HL-60 (cell line): Measurements from ENCODE around the gene COLEC12.

Experiments used
- DNase-seq, 2 experiments: peaks; one replicate each; pipeline ENCODE4 v3.0.0-alpha.2; 2010 to 2020; ENCODE audit warnings: low read depth in 1 of 2, low spot score in 1 of 2
- H3K27ac ChIP-seq: fragments of 250-450 bp; sonication (Bioruptor Pico); replicated peaks from 2 replicates; pipeline ENCODE4 v1.5.1; 2020; ENCODE audit warnings: mild to moderate bottlenecking, moderate library complexity
- H3K27me3 ChIP-seq: fragments of 250-450 bp; sonication (Bioruptor Pico); 2 replicates; pipeline ENCODE4 v1.5.1; 2021; ENCODE audit warnings: mild to moderate bottlenecking, moderate library complexity; ENCODE audit not compliant: insufficient read depth, poor library complexity, severe bottlenecking
- H3K4me3 ChIP-seq: replicated peaks from 2 replicates; pipeline ENCODE4 v1.5.1; 2011; ENCODE audit warnings: mild to moderate bottlenecking, control low read depth, low read length; ENCODE audit not compliant: insufficient read depth
- GABPA ChIP-seq: IDR thresholded peaks from 2 replicates; pipeline ENCODE4 v1.6.1; 2012; ENCODE audit warnings: low read depth
- POLR2AphosphoS5 ChIP-seq: IDR thresholded peaks from 2 replicates; pipeline ENCODE4 v1.6.1; 2012; ENCODE audit warnings: low read depth
- REST ChIP-seq: IDR thresholded peaks from 2 replicates; pipeline ENCODE4 v1.6.1; 2012; ENCODE audit warnings: low read depth; ENCODE audit not compliant: insufficient replicate concordance
- SPI1 ChIP-seq: IDR thresholded peaks from 2 replicates; pipeline ENCODE4 v1.6.1; 2012; ENCODE audit warnings: low read depth, mild to moderate bottlenecking, borderline replicate concordance
- TF ChIP-seq, protein P1 (sequence below): IDR thresholded peaks from one replicate; pipeline ENCODE4 v1.5.1; 2011; ENCODE audit warnings: low read length, control low read depth, inconsistent platforms; ENCODE audit not compliant: insufficient read depth

The COLEC12 gene

DNA sequence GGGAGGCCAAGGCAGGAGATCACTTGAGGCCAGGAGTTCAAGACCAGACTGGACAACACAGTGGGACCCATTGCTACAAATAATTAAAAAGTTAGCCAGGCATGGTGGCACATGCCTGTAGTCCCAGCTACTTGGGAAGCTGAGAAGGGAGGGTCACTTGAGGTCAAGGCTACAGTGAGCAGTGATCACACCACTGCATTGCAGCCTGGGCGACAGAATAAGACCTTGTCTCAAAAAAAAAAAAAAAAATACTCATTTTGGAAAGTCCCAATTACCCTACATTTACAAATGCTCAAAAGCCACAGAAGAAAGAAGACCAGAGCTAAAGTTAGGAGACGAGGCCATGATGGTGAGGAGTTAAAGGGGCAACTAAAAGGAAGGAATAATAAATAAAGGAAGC is 61.9 kb downstream of the COLEC12 start:
- DNase-seq = no peak
- H3K27me3 ChIP-seq = no peaks in the 10 kb centered on the region
- no peak overlapping the region for H3K4me3 ChIP-seq
- TF ChIP-seq SPI1 (no peak), GABPA (no peak), REST (no peak), POLR2AphosphoS5 (no peak)
- TF ChIP-seq, protein P1, sequence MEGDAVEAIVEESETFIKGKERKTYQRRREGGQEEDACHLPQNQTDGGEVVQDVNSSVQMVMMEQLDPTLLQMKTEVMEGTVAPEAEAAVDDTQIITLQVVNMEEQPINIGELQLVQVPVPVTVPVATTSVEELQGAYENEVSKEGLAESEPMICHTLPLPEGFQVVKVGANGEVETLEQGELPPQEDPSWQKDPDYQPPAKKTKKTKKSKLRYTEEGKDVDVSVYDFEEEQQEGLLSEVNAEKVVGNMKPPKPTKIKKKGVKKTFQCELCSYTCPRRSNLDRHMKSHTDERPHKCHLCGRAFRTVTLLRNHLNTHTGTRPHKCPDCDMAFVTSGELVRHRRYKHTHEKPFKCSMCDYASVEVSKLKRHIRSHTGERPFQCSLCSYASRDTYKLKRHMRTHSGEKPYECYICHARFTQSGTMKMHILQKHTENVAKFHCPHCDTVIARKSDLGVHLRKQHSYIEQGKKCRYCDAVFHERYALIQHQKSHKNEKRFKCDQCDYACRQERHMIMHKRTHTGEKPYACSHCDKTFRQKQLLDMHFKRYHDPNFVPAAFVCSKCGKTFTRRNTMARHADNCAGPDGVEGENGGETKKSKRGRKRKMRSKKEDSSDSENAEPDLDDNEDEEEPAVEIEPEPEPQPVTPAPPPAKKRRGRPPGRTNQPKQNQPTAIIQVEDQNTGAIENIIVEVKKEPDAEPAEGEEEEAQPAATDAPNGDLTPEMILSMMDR = no peak
- peak overlapping the region; percentile 12 for H3K27ac ChIP-seq

GRCh38 chr18:435940-436339 is 64.6 kb downstream of the COLEC12 start:
- no peak for DNase-seq
- TF ChIP-seq SPI1 (no peak), POLR2AphosphoS5 (no peak), REST (no peak), GABPA (no peak)
- TF ChIP-seq, protein P1 = no peak
- Histone ChIP-seq H3K27me3 (no peaks in the 10 kb centered on the region), H3K27ac (no peak overlapping the region), H3K4me3 (no peak overlapping the region)

DNA sequence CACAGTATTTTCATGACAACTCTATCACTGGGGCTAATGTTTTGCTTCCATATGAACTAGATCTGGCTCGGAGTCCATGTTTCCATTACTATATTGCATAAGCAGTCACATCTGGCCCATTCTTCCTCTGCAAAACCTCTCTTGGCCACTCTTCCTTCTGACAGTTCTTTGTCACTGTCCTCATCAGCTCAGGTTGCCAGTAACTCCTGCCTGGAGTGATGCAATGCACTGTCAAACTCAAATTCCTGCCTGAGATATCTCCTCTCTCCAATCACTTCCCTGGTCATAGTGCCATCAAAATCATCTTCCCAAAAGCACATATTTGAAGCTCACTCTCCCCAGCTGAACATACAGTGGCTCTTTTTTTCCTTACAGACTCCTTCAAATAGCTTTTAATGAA is 66.1 kb downstream of the COLEC12 start:
- TF ChIP-seq REST (no peak), POLR2AphosphoS5 (0 out of 2 replicates have a peak, but pooled peaks have one; percentile 43)
- Histone ChIP-seq H3K4me3 (no peak overlapping the region), H3K27ac (no peak overlapping the region), H3K27me3 (no peaks in the 10 kb centered on the region)
- peak; percentile 46 to 61 for DNase-seq

GRCh38 chr18:433960-434359 is 66.5 kb downstream of the COLEC12 start:
- no peak overlapping the region; the same call in 1 of the 2 replicates for H3K27ac ChIP-seq
- no peaks in the 10 kb centered on the region for H3K27me3 ChIP-seq
- DNase-seq = no peak
- no peak overlapping the region for H3K4me3 ChIP-seq
- TF ChIP-seq GABPA (no peak), REST (no peak), POLR2AphosphoS5 (no peak), SPI1 (no peak)
- TF ChIP-seq, protein P1 = no peak
